Astrocyte (in vitro differentiated cells and primary cell): ENCODE results near the gene NAV3. TPM values are rescaled to one million over a fixed set of nuclear protein-coding genes. Genes with fewer than 3 reads are reported as not detected.
"Not testable (repeated sequence)": the region's sequence is repeated elsewhere in the genome, so short reads cannot be mapped to it uniquely, and the experiment has no call there.

Experiments
- DNase-seq: peaks from one replicate; pipeline ENCODE4 v3.0.0-alpha.2; 2010; ENCODE audit warnings: low read depth
- FAIRE-seq: peaks from 2 replicates; lab custom pipeline; 2011; peaks lifted over from hg19 to GRCh38; lab: Jason Lieb, UNC
- H2AFZ ChIP-seq: 2 replicates; pipeline ENCODE4 v1.6.0; 2012; ENCODE audit warnings: low read depth, low read length, inconsistent platforms
- H3K27ac ChIP-seq: 2 replicates; pipeline ENCODE4 v1.5.1; 2011; ENCODE audit warnings: low read depth, low read length, inconsistent platforms
- H3K27me3 ChIP-seq: 2 replicates; pipeline ENCODE4 v1.6.0; 2011; ENCODE audit warnings: low read length, inconsistent platforms; ENCODE audit not compliant: insufficient read depth
- H3K36me3 ChIP-seq: 2 replicates; pipeline ENCODE4 v1.5.1; 2011; ENCODE audit warnings: low read length, inconsistent platforms; ENCODE audit not compliant: insufficient read depth
- H3K4me1 ChIP-seq: 2 replicates; pipeline ENCODE4 v1.5.1; 2011; ENCODE audit warnings: low read length, inconsistent platforms; ENCODE audit not compliant: insufficient read depth
- H3K4me2 ChIP-seq: 2 replicates; pipeline ENCODE4 v1.6.0; 2012; ENCODE audit warnings: low read length, inconsistent platforms
- H3K4me3 ChIP-seq: 2 replicates; pipeline ENCODE4 v1.5.1; 2011; ENCODE audit warnings: low read depth, mild to moderate bottlenecking, low read length, inconsistent platforms; ENCODE audit not compliant: insufficient read depth
- H3K79me2 ChIP-seq: 2 replicates; pipeline ENCODE4 v1.6.0; 2012; ENCODE audit warnings: mild to moderate bottlenecking, low read length, inconsistent platforms; ENCODE audit not compliant: insufficient read depth
- H3K9ac ChIP-seq: 2 replicates; pipeline ENCODE4 v1.6.0; 2012; ENCODE audit warnings: mild to moderate bottlenecking, low read length, inconsistent platforms
- H3K9me3 ChIP-seq: 2 replicates; pipeline ENCODE4 v1.5.1; 2012; ENCODE audit warnings: low read depth, mild to moderate bottlenecking, low read length, inconsistent platforms; ENCODE audit not compliant: insufficient read depth
- H4K20me1 ChIP-seq: 2 replicates; pipeline ENCODE4 v1.6.0; 2012; ENCODE audit warnings: low read length, inconsistent platforms; ENCODE audit not compliant: insufficient read depth
- H3K27ac Mint-ChIP-seq: one replicate; pipeline ENCODE4 v1.8.0; 2021; ENCODE audit warnings: mild to moderate bottlenecking, mixed read lengths; ENCODE audit not compliant: unreplicated experiment
- H3K27me3 Mint-ChIP-seq: one replicate; pipeline ENCODE4 v1.8.0; 2021; ENCODE audit warnings: low read depth, mixed read lengths; ENCODE audit not compliant: unreplicated experiment
- H3K36me3 Mint-ChIP-seq: one replicate; pipeline ENCODE4 v1.8.0; 2021; ENCODE audit warnings: low read depth, mixed read lengths; ENCODE audit not compliant: unreplicated experiment
- H3K4me1 Mint-ChIP-seq: one replicate; pipeline ENCODE4 v1.8.0; 2021; ENCODE audit warnings: low read depth, mixed read lengths; ENCODE audit not compliant: unreplicated experiment
- H3K4me3 Mint-ChIP-seq: one replicate; pipeline ENCODE4 v1.8.0; 2021; ENCODE audit warnings: mild to moderate bottlenecking, moderate library complexity, mixed read lengths; ENCODE audit not compliant: unreplicated experiment
- H3K9me3 Mint-ChIP-seq: one replicate; pipeline ENCODE4 v1.8.0; 2021; ENCODE audit warnings: mild to moderate bottlenecking, mixed read lengths; ENCODE audit not compliant: unreplicated experiment
- EZH2 ChIP-seq: IDR thresholded peaks from 2 replicates; pipeline ENCODE4 v1.6.1; 2012; ENCODE audit warnings: mild to moderate bottlenecking, low read length, inconsistent platforms; ENCODE audit not compliant: insufficient read depth
- total RNA-seq: library from RNA; stranded (reverse); gene quantifications from 2 replicates; pipeline ENCODE4 v1.2.1, GENCODE V29; 2021
- TF ChIP-seq, protein P1 (sequence below): IDR thresholded peaks from 2 replicates; pipeline ENCODE4 v1.5.1; 2011; ENCODE audit warnings: low read depth, mild to moderate bottlenecking, inconsistent platforms, low read length, moderate library complexity; ENCODE audit not compliant: insufficient read depth

The NAV3 gene
- total RNA-seq, 1 donor from 2014 or later: 24.1 TPM

DNA sequence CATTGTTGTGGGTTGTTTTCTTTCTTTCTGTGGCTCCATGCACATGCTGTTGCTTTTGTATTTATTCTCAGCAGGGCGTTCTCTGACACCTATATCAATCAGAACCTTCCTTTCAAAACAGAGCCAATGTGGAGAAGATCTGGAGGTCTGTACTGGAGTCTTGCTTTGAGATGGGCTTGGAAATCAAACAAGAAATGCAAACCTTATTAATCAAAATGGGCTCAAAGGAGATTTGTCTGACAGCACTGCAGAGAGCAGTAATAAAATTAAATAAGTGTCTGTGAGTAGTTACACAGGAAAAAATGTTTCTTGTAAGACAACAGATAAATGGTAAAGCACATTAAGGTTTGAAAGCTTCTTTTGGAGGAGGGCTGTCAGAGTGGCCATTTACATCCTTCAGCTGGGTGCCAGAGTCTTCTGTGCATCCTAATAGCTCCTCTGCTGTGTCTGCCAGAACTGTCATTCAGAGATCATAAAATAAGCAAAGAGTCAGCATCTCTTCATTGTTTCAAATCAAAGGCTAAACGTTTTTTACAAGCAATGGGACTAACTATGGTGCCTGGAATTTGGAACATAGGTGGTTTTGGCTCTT, 414.3 kb downstream of the NAV3 start:
- FAIRE-seq: no peak

DNA sequence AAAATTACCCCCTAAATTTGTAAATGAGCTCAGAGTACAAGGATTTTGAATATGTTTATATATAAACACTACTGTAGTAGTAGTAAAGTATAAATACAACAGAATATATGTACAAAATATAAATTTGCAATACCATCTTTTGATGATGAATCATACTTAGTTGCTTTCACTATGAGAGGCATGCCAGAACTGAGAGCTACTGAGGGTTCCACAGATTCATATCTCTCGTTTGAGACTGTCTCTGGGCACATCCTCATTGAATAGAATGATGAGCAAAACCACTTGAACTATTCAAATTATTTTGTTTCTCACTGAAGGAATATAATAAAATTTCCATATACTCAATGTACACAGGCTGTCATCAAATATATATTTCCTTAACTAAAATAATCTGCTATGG, 417.6 kb downstream of the NAV3 start:
- no peak overlapping the region for H3K27ac ChIP-seq
- Mint-ChIP-seq H3K4me1 (no peaks in the 10 kb centered on the region), H3K27me3 (no peaks in the 10 kb centered on the region), H3K36me3 (no peaks in the 10 kb centered on the region), H3K9me3 (no peaks in the 10 kb centered on the region), H3K4me3 (no peak overlapping the region), H3K27ac (no peak overlapping the region)
- no peak overlapping the region for H2AFZ ChIP-seq
- no peak overlapping the region for H3K9ac ChIP-seq
- no peaks in the 10 kb centered on the region for H3K36me3 ChIP-seq
- TF ChIP-seq, protein P1, sequence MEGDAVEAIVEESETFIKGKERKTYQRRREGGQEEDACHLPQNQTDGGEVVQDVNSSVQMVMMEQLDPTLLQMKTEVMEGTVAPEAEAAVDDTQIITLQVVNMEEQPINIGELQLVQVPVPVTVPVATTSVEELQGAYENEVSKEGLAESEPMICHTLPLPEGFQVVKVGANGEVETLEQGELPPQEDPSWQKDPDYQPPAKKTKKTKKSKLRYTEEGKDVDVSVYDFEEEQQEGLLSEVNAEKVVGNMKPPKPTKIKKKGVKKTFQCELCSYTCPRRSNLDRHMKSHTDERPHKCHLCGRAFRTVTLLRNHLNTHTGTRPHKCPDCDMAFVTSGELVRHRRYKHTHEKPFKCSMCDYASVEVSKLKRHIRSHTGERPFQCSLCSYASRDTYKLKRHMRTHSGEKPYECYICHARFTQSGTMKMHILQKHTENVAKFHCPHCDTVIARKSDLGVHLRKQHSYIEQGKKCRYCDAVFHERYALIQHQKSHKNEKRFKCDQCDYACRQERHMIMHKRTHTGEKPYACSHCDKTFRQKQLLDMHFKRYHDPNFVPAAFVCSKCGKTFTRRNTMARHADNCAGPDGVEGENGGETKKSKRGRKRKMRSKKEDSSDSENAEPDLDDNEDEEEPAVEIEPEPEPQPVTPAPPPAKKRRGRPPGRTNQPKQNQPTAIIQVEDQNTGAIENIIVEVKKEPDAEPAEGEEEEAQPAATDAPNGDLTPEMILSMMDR: no peak
- no peak for TF ChIP-seq EZH2
- H3K4me1 ChIP-seq: no peaks in the 10 kb centered on the region
- FAIRE-seq (no peak), DNase-seq (no peak)
- no peak overlapping the region for H3K4me2 ChIP-seq
- H3K27me3 ChIP-seq: no peaks in the 10 kb centered on the region
- H3K9me3 ChIP-seq: no peaks in the 10 kb centered on the region
- no peak overlapping the region for H3K4me3 ChIP-seq
- H4K20me1 ChIP-seq: no peaks in the 10 kb centered on the region
- no peaks in the 10 kb centered on the region for H3K79me2 ChIP-seq

More for the DNA sequence above, 414.3 kb downstream of the NAV3 start:
- no peak overlapping the region for H3K27ac ChIP-seq
- H3K9ac ChIP-seq: no peak overlapping the region
- Mint-ChIP-seq H3K4me3 (no peak overlapping the region), H3K36me3 (no peaks in the 10 kb centered on the region), H3K27ac (no peak overlapping the region), H3K9me3 (no peaks in the 10 kb centered on the region), H3K27me3 (no peaks in the 10 kb centered on the region), H3K4me1 (no peaks in the 10 kb centered on the region)
- no peak for DNase-seq
- no peak overlapping the region for H3K4me3 ChIP-seq
- H3K36me3 ChIP-seq: no peaks in the 10 kb centered on the region
- no peak for TF ChIP-seq EZH2
- TF ChIP-seq, protein P1: no peak
- H3K4me1 ChIP-seq: no peaks in the 10 kb centered on the region
- H3K9me3 ChIP-seq: no peaks in the 10 kb centered on the region
- H3K27me3 ChIP-seq: no peaks in the 10 kb centered on the region
- H3K79me2 ChIP-seq: no peaks in the 10 kb centered on the region
- no peak overlapping the region for H3K4me2 ChIP-seq
- H2AFZ ChIP-seq: no peak overlapping the region
- no peaks in the 10 kb centered on the region for H4K20me1 ChIP-seq

DNA sequence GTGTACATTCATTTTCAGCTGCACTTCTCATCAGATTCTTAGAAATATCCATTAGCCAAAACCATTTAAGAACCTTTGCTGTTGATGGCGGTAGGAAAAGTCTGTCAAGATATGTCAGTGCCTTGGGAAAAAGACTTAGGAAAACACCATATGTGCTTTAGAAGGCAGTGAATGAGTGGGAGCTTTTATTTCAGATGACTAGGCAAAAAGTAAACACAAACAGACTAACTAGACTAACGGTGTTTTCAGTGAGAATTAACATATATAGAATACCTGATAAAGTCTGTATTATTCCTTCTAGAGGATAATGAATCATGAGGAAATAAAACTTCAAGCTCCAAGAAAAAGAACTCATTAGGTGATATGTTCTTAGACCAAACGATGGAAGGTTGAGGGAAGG, 418.9 kb downstream of the NAV3 start:
- no peaks in the 10 kb centered on the region for H3K9me3 Mint-ChIP-seq
- no peaks in the 10 kb centered on the region for H3K4me1 Mint-ChIP-seq
- H2AFZ ChIP-seq: no peak overlapping the region
- H3K27me3 ChIP-seq: no peaks in the 10 kb centered on the region
- H3K27ac Mint-ChIP-seq: no peak overlapping the region
- no peaks in the 10 kb centered on the region for H3K27me3 Mint-ChIP-seq
- no peak overlapping the region for H3K4me2 ChIP-seq
- DNase-seq (no peak), FAIRE-seq (no peak)
- no peak overlapping the region for H3K27ac ChIP-seq
- no peaks in the 10 kb centered on the region for H4K20me1 ChIP-seq
- no peaks in the 10 kb centered on the region for H3K36me3 Mint-ChIP-seq
- no peak for TF ChIP-seq EZH2
- TF ChIP-seq, protein P1: no peak
- no peaks in the 10 kb centered on the region for H3K4me1 ChIP-seq
- H3K4me3 Mint-ChIP-seq: no peak overlapping the region
- no peaks in the 10 kb centered on the region for H3K36me3 ChIP-seq
- no peak overlapping the region for H3K4me3 ChIP-seq
- H3K79me2 ChIP-seq: no peaks in the 10 kb centered on the region
- H3K9ac ChIP-seq: no peak overlapping the region
- H3K9me3 ChIP-seq: no peaks in the 10 kb centered on the region

DNA sequence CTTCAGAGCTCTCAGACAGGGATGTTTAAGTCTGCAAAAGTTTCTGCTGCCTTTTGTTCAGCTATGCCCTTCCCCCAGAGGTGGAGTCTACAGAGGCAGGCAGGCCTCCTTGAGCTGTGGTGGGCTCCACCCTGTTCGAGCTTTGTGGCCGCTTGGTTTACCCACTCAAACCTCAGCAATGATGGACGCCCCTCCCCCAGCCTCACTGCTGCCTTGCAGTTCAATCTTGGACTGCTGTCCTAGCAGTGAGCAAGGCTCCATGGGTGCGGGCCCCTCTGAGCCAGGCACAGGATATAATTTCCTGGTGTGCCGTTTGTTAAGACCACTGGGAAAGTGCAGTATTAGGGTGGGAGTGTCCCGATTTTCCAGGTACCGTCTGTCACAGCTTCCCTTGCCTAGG, 427.0 kb downstream of the NAV3 start:
- FAIRE-seq, H3K27me3 ChIP-seq: not testable (repeated sequence)

More for the DNA sequence above, 427.0 kb downstream of the NAV3 start:
- not testable (repeated sequence) for H3K36me3 ChIP-seq, H3K27ac Mint-ChIP-seq, H3K79me2 ChIP-seq, H3K27ac ChIP-seq, H3K36me3 Mint-ChIP-seq, H3K4me2 ChIP-seq, H3K9ac ChIP-seq, H3K4me3 Mint-ChIP-seq, H3K4me1 ChIP-seq, H3K4me3 ChIP-seq, H4K20me1 ChIP-seq, H2AFZ ChIP-seq, H3K9me3 Mint-ChIP-seq, H3K9me3 ChIP-seq, DNase-seq, H3K4me1 Mint-ChIP-seq, H3K27me3 Mint-ChIP-seq
